GM19468 (cell line): Measurements from ENCODE around the gene EYS.

Experiments
- ATAC-seq: cut with Tn5 transposase; IDR thresholded peaks from one replicate; pipeline ENCODE4 v1.9.1; 2021; ENCODE audit warnings: mild to moderate bottlenecking, moderate library complexity, moderate number of reproducible peaks; ENCODE audit not compliant: unreplicated experiment; ENCODE audit errors: extremely low read depth

The EYS gene

GRCh38 chr6:64998204-64998603 is 708.8 kb downstream of the EYS start:
- no peak for ATAC-seq

GRCh38 chr6:64996301-64996700 is 710.7 kb downstream of the EYS start:
- ATAC-seq = no peak

- no peak for ATAC-seq
Measured at GRCh38 chr6:64990652-64991304, 716.2 kb downstream of the EYS start.

- no peak for ATAC-seq
Measured at GRCh38 chr6:64988148-64988547, 718.9 kb downstream of the EYS start.

GRCh38 chr6:64987066-64987465 is 720.0 kb downstream of the EYS start:
- ATAC-seq = no peak

GRCh38 chr6:64985726-64986125 is 721.3 kb downstream of the EYS start:
- ATAC-seq = no peak

- ATAC-seq = no peak
Measured at GRCh38 chr6:64984948-64985347, 722.1 kb downstream of the EYS start.

GRCh38 chr6:64983089-64983488 is 723.9 kb downstream of the EYS start:
- no peak for ATAC-seq

GRCh38 chr6:64973142-64973541 is 733.9 kb downstream of the EYS start:
- ATAC-seq = no peak

- ATAC-seq = no peak
Measured at GRCh38 chr6:64969139-64969538, 737.9 kb downstream of the EYS start.

GRCh38 chr6:64955435-64955848 is 751.6 kb downstream of the EYS start:
- no peak for ATAC-seq

GRCh38 chr6:64949257-64949656 is 757.8 kb downstream of the EYS start:
- ATAC-seq = no peak

- ATAC-seq = no peak
Measured at GRCh38 chr6:64948261-64948660, 758.8 kb downstream of the EYS start.

- no peak for ATAC-seq
Measured at GRCh38 chr6:64945450-64945849, 761.6 kb downstream of the EYS start.

- no peak for ATAC-seq
Measured at GRCh38 chr6:64932486-64932885, 774.5 kb downstream of the EYS start.

GRCh38 chr6:64930681-64931080 is 776.3 kb downstream of the EYS start:
- ATAC-seq = no peak

GRCh38 chr6:64926051-64926450 is 781.0 kb downstream of the EYS start:
- no peak for ATAC-seq

GRCh38 chr6:64920257-64920656 is 786.8 kb downstream of the EYS start:
- ATAC-seq = no peak

GRCh38 chr6:64914124-64914523 is 792.9 kb downstream of the EYS start:
- no peak for ATAC-seq

GRCh38 chr6:64912966-64913365 is 794.1 kb downstream of the EYS start:
- ATAC-seq = no peak

GRCh38 chr6:64908104-64908503 is 798.9 kb downstream of the EYS start:
- ATAC-seq = no peak

GRCh38 chr6:64904616-64905015 is 802.4 kb downstream of the EYS start:
- ATAC-seq = no peak

- ATAC-seq = no peak
Measured at GRCh38 chr6:64902596-64902995, 804.4 kb downstream of the EYS start.
